GM19099 (cell line): ENCODE measurements around the gene BPNT1.

Source experiments
- POLR2A ChIP-seq: IDR thresholded peaks from 3 replicates; pipeline ENCODE4 v1.6.1; 2011; ENCODE audit warnings: low read depth; ENCODE audit not compliant: insufficient read length; ENCODE audit errors: extremely low read depth

The BPNT1 gene, protein sequence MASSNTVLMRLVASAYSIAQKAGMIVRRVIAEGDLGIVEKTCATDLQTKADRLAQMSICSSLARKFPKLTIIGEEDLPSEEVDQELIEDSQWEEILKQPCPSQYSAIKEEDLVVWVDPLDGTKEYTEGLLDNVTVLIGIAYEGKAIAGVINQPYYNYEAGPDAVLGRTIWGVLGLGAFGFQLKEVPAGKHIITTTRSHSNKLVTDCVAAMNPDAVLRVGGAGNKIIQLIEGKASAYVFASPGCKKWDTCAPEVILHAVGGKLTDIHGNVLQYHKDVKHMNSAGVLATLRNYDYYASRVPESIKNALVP

DNA sequence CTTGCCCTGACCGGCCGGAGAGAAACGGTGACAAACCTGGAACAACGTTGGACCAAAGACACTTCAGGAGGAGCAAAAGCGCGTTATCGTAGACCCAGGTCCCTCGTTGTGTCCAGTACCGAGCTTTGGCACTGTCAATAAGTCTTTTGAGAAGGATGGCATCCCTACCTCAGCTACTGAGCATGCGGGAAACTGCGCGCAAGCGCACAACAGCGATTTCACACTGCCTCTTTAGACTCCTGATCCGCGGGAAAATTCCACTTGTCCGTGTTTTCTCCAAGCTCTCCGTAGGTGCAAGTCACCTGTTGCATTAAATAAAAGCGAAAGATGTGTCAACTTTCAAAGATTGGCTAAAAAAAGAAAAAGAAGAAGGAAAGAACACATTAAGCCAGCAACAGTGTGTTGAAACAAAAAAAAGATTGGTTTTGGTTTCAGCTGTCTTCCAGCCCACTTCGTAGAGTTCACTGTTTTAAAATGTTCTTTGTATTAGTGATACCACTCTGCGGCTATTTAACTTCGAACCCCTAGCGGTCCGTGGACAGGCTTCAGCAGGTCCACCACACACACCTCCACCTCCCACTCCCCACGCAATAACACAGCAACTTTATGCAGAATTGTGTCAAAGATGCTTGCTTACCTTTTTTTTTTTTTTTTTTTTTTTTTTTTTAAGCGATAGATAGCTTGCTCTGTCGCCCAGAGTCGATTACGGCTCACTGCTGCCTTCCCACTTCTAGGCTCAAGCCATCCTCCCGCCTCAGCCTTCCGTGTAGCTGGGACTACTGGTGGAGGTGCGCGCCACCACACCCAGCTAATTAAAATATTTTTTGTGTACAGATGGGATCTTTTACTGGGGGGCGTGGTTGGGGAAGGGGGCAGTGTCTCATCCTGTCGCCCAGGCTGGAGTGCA is at the start of gene BPNT1:
BPNT1 (minus strand) TSS at position 139 of the 907 bp plus-strand sequence. CDS start 9,942 bp downstream, outside the sequence.
- peak; percentile 85 for TF ChIP-seq POLR2A

DNA sequence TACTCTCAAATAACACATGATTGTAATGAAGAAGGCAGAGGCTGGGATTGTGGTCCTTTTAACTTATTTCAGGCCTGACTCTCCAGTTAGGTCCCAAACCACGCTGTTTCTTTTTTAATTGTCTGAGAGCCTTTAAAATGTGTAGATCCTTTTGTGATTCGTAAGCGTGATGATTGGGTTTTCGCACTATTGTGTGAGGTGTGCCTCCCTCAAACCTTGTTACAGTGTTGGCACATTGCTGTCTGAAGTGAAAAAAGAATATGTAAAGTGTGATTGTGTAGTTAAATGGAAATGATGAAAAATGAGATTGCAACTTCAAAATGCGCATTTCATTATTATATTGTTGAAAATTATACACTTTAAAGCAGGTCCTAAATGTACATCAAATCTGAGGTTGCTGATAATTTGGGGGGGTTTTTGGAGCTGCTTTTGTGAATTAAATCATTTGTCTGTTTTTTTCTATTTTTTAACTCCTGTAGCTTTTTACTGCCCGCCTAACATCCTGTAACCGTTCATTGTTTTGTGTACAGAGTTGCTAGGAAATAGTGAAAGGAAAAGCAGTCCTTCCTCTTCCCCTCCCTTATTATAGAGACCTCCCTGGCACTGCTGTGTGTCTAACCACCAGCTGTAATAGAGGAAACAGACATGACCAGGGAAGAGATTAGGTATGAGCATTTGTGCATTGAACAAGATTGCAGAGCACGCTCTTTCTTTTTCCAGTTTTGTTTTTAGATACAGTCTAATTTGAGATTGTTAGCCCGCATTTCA is 47.6 kb upstream of the BPNT1 start:
- TF ChIP-seq POLR2A = no peak

DNA sequence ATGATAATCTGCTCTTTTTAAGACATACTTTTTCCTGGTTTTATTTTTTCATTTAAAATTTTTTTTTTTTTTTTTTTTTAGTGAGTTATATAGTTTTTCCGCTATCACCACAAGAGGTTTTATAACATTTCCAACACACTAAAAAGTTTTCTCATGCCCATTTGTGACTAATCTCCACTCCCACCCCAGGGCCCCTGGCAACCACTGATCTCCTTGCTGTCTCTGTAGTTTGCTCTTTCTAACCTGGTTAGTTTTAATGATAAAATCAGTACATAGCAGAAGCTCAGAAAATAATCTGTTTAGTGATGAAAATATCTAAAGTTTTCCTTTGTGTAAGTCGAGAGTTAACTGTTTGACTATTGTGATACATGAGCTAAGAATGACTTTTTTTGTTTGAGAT is 46.2 kb upstream of the BPNT1 start:
- TF ChIP-seq POLR2A = no peak

DNA sequence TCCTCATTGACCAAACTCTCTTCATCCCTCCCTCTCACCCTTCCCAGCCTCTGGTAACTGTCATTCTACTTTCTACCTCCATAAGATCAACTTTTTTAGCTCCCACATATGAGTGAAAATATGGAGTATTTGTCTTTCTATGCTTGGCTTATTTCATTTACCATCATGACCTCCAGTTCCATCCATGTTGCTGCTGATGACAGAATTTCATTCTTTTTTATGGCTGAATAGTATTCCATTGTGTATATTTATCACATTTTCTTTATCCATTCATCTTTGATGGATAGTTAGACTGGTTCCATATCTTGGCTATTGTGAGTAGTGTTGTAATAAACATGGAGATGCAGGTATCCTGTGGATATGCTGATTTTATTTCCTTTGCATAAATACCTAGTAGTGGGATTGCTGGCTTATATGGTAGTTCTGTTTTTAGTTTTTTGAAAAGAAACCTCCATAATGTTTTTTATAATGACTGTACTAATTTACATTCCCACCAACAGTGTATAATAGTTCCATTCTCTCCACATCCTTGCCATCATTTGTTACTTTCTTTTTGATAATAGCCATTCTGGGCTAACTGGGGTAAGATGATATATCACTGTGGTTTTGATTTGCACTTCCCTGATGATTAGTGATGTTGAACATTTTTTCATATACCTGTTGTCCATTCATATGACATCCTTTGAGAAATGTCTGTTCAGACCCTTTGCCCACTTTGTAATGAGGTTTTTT is 40.1 kb upstream of the BPNT1 start:
- TF ChIP-seq POLR2A = no peak

DNA sequence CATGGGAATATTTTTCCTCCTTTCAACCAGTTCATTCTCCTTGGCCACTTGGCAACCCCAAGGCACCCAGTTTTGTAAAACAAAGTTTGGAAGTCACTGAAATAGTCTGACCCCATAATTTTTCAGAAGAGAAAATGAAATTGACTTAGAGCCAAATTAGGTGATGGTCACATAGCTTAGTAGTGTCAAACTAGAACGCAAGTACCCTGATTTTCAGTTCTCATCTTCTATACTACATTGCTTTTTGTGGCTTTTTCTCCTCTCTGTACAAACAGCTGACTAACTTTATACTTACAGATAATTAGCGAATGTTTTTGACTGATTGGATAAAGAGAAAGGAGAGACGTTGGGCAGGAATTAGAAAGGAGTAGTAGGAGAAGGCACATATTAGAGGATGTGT is 37.5 kb upstream of the BPNT1 start:
- no peak for TF ChIP-seq POLR2A

DNA sequence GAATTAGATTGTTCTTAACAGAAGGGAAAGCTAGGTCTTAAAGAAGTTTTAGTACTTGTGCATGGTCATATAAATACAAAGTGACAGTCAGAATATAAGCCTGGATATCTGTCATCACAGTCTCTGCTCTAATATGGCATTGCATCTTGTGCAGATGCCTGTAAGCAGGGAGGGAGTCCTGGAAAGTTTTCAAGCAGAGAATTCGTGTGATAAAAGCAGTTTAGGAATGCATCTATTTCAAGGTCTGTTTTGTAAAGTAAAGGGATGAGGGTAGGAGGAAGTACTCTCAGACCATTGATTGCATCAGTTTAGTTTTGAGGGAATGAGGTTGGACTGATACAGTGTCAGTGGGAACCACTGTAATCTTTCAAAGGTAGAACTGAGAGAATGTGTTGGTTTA is 35.0 kb upstream of the BPNT1 start:
- no peak for TF ChIP-seq POLR2A

DNA sequence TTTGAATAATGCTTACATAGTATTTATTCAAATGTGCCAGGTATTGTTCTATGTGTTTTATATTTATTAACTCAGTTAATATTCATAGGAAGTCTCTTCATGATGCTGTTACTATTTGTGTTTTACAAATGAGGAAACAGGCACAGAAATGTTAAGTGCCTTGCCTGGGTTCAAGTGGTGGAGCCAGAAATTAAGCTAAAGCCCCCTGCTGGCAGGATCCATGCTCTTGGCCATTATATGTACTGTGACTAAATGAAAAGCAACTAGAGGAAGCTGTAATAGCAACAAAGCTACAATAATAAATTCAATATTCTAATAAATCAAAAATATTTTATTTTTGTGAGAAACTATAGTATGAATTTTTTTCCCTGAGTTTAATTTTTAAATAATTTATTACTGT is 34.3 kb upstream of the BPNT1 start:
- TF ChIP-seq POLR2A = no peak

DNA sequence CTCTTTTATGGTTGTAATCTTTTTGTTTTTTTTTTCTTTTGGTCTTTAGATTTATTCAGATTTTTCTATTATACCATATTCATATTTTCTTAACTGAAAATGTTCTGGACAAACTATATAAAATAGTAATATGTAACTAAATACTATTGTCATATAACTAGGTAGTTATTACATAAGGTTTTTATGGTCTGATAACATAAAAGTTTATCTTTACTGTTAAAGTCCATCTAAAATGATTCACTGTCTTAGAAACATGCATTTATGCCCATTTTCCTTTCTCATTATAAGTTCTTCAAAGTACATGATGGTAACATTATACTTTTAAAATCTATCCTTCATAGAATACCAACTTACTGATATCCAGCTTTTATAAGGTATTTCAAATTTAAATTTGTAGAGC is 33.5 kb upstream of the BPNT1 start:
- no peak for TF ChIP-seq POLR2A

DNA sequence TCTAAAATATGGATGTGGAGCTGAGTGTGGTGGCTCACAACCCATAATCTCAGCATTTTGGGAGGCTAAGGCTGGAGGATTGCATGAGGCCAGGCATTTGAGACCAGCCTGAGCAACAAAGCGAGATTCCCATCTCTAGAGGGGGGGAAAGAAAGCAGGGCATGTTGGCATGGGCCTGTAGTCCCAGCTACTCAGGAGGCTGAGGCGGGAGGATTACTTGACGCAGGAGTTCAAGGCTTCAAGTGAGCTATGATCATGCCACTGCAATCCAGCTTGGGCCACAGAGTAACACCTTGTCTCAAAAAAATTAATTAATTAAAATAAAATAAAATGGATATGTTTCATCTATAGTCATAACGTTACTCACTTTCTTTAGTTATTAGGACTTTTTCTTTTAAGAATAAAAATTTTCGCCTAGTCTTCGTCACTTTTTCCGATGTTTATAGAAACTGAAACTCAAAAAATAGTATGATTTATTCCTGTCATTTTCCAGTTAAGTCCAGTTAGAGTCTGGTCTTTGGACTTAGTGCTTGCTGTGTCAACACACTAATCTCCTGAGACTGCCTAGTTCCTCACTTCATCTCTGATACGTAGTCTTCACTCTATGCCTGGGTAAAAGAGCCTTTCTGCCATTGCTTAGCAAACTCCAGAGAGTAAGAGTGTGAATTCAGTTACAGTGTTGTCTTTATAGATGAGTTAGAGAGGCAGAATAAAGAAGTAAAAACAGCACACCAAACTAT is 32.4 kb upstream of the BPNT1 start:
- no peak for TF ChIP-seq POLR2A

DNA sequence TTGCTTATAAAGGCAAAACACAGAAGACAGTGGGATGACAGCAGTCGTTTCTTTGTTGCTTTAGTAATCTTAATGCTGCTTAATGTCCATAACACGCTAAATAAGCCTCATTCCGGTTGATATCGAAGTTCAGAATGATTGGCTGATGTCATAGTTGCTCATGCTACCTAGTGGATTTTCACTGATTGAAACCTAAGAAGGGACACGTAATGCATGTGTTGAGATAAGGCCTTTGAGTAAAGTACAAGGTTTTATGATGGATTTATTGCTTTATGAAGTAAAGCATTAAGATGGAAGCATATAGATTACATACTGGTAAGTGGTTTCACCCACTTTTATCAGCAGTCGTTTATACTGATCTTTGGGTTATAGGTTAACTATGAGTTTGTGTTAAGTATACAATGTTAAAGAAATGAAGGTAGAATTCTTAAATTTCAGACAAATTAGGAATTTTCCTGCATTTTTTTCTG is 29.5 kb upstream of the BPNT1 start:
- no peak for TF ChIP-seq POLR2A

DNA sequence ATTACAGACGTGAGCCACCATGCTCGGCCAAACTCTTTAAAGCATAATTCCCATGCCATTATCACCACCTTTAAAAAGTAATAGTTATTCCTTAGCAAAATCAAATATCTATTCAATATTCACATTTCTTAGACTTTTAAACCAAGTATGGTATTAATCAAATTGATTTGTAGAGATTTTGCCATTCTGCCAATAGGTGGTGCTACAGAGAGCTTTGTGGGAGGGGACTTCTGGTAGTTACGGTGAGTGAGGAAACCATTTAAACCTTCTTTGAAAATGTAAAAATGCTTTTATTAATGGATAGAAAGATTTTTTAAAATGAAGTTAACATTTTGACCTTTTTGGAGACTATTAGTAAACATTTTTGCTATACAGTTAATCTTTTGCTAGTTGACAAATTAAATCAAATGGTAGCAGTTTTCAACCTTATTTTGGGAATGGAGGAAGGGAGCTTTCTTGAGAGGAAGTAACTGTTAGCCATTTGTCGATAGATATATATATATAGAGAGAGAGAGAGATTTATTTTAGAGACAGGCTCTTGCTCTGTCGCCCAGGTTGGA is 23.6 kb upstream of the BPNT1 start:
- no peak for TF ChIP-seq POLR2A

DNA sequence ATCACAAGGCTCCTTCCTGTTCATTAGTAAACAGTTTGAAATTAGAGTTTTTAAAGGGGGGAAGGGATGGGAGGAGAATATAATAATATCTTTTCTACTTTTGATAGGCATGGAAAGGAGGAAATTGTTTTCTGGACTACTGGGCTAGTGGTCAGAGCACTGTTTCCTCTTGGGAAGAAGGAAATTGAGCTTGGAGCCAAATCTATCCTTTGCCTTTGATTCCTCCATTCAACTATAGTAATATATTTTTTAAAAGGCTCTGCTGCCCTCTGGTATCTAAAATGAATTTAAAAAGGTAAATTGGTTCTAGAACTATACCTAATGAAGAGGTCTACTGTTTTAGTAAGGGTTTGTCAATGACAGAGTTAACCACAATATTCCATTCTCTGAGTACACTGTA is 10.2 kb upstream of the BPNT1 start:
- no peak for TF ChIP-seq POLR2A

DNA sequence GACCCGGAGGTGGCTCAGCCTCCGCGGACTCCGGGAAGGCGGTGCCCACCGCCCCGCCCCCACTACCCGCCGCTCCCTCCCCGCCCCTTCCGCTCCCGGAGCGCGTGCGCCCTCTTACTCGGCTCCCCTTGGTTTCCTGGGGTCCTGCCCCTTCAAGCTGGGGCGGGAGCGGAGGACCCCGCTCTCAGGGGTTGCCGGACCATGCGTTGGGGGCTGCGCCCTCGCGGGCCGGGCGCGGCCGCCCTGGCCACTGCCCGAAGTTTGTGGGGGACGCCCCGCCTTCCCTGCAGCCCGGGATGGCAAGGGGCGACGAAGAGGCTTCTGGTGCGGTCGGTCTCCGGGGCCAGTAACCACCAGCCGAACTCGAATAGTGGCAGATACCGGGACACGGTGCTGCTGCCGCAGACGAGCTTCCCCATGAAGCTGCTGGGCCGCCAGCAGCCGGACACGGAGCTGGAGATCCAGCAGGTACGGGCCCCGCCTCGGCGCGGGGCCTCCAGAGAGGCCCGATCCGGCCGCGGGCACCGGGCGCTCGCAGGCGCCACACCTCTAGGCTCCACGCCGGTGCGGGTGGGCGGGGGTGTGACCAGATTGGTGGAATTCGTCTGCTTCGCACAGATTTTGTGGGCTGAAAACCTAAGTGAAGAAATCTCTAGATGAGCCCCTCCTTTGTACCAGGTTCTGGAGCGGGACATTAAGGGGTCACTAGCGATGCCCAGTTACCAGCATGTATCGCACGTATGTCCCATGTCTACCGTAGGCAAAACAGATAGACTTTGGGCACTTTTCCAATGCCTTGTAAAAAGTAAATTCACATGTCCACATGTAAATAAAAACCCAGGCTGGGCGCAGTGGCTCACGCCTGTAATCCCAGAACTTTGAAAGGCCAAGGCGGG is 4.7 kb upstream of the BPNT1 start, which contains the start of gene IARS2:
IARS2 (plus strand) TSS at position 117 of the 896 bp plus-strand sequence; CDS start at position 202, 85 bp downstream.
- peak; percentile 57 for TF ChIP-seq POLR2A
